22Rv1 (cell line): Measurements from ENCODE around the gene PRKCE.

Source experiments
- ZFX ChIP-seq: fragments of 450-650 bp; IDR thresholded peaks from 2 replicates; pipeline ENCODE4 v1.6.1; 2017; ENCODE audit warnings: antibody characterized with exemption, borderline replicate concordance
- TF ChIP-seq, protein P1 (sequence below): fragments of 450-650 bp; IDR thresholded peaks from 2 replicates; pipeline ENCODE4 v1.5.1; 2017; ENCODE audit warnings: mild to moderate bottlenecking

GRCh38 chr2:45840481-45840880 is 189.0 kb downstream of the PRKCE start:
- TF ChIP-seq, protein P1, sequence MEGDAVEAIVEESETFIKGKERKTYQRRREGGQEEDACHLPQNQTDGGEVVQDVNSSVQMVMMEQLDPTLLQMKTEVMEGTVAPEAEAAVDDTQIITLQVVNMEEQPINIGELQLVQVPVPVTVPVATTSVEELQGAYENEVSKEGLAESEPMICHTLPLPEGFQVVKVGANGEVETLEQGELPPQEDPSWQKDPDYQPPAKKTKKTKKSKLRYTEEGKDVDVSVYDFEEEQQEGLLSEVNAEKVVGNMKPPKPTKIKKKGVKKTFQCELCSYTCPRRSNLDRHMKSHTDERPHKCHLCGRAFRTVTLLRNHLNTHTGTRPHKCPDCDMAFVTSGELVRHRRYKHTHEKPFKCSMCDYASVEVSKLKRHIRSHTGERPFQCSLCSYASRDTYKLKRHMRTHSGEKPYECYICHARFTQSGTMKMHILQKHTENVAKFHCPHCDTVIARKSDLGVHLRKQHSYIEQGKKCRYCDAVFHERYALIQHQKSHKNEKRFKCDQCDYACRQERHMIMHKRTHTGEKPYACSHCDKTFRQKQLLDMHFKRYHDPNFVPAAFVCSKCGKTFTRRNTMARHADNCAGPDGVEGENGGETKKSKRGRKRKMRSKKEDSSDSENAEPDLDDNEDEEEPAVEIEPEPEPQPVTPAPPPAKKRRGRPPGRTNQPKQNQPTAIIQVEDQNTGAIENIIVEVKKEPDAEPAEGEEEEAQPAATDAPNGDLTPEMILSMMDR = no peak
- no peak for TF ChIP-seq ZFX
